CD8-positive, alpha-beta memory T cell (primary cell): ENCODE results near the gene BZW1. TPM values are rescaled to one million over a fixed set of nuclear protein-coding genes. Genes with fewer than 3 reads are reported as not detected.
"Not testable (repeated sequence)": the region's sequence is repeated elsewhere in the genome, so short reads cannot be mapped to it uniquely, and the experiment has no call there.

ENCODE experiments used
- CTCF ChIA-PET: fragments of 350-600 bp; sonication (Branson Sonifier 250); formaldehyde crosslinking; loops from one replicate; lab custom pipeline; 2021; ENCODE audit warnings: antibody characterized with exemption; lab: Charles Lee
- POLR2A ChIA-PET: fragments of 350-600 bp; sonication (Branson Sonifier 250); formaldehyde crosslinking; loops from one replicate; lab custom pipeline; 2021; ENCODE audit warnings: antibody characterized with exemption; lab: Charles Lee
- DNase-seq, 5 donors: peaks; one replicate each; pipeline versions ENCODE4 v3.0.0 to v3.0.0-alpha.2; 2020 to 2022; ENCODE audit warnings: mixed read lengths in 1 of 5
- H3K27ac ChIP-seq: one replicate; pipeline ENCODE4 v1.7.0; 2013; ENCODE audit warnings: low read depth, mild to moderate bottlenecking, low read length, moderate library complexity
- H3K27me3 ChIP-seq: 2 replicates; pipeline ENCODE4 v1.7.0; 2013; ENCODE audit warnings: low read length, mild to moderate bottlenecking; ENCODE audit not compliant: insufficient read depth, poor library complexity, severe bottlenecking
- H3K36me3 ChIP-seq: 2 replicates; pipeline ENCODE4 v1.7.0; 2013; ENCODE audit warnings: mild to moderate bottlenecking, low read length, moderate library complexity; ENCODE audit not compliant: insufficient read depth
- H3K4me1 ChIP-seq: 2 replicates; pipeline ENCODE4 v1.7.0; 2013; ENCODE audit warnings: mild to moderate bottlenecking, low read length, moderate library complexity; ENCODE audit not compliant: insufficient read depth
- H3K4me3 ChIP-seq: 2 replicates; pipeline ENCODE4 v1.7.0; 2013; ENCODE audit warnings: mild to moderate bottlenecking, low read length
- H3K9me3 ChIP-seq: 2 replicates; pipeline ENCODE4 v1.7.0; 2013; ENCODE audit warnings: mild to moderate bottlenecking, low read length
- H3K27ac Mint-ChIP-seq, 8 donors: one replicate each; pipeline ENCODE4 v1.8.0; 2020 to 2021; ENCODE audit warnings: mixed read lengths in 8 of 8, mild to moderate bottlenecking in 6 of 8, inconsistent platforms in 3 of 8, moderate library complexity in 3 of 8
- H3K27me3 Mint-ChIP-seq, 2 donors: one replicate each; pipeline ENCODE4 v1.8.0; 2020 to 2021; ENCODE audit warnings: mixed read lengths in 2 of 2, mild to moderate bottlenecking in 1 of 2, moderate library complexity in 1 of 2
- H3K36me3 Mint-ChIP-seq, 3 donors: one replicate each; pipeline ENCODE4 v1.8.0; 2020 to 2021; ENCODE audit warnings: mixed read lengths in 3 of 3, inconsistent platforms in 1 of 3, mild to moderate bottlenecking in 1 of 3
- H3K4me1 Mint-ChIP-seq, 3 donors: one replicate each; pipeline ENCODE4 v1.8.0; 2020 to 2021; ENCODE audit warnings: mixed read lengths in 3 of 3, inconsistent platforms in 1 of 3, mild to moderate bottlenecking in 1 of 3
- H3K4me3 Mint-ChIP-seq, 7 donors: one replicate each; pipeline ENCODE4 v1.8.0; 2020 to 2021; ENCODE audit warnings: mixed read lengths in 7 of 7, mild to moderate bottlenecking in 6 of 7, moderate library complexity in 4 of 7, inconsistent platforms in 2 of 7
- H3K9me3 Mint-ChIP-seq, 5 donors: one replicate each; pipeline ENCODE4 v1.8.0; 2020 to 2022; ENCODE audit warnings: mixed read lengths in 5 of 5, mild to moderate bottlenecking in 3 of 5, moderate library complexity in 2 of 5, inconsistent platforms in 1 of 5
- polyA plus RNA-seq: library from polyadenylated mRNA; unstranded; fragments of 300-500 nt; fragmentation: Illumina TruSeq; gene quantifications from one replicate; pipeline ENCODE4 v1.2.3, GENCODE V29; 2021
- total RNA-seq, 2 experiments: library from RNA; stranded (reverse); gene quantifications; one replicate each; pipeline ENCODE4 v1.2.3, GENCODE V29; 2021

Gene BZW1
- total and polyA plus RNA-seq, 3 experiments from 2014 or later, result 252 to 533 (median 495) TPM

DNA sequence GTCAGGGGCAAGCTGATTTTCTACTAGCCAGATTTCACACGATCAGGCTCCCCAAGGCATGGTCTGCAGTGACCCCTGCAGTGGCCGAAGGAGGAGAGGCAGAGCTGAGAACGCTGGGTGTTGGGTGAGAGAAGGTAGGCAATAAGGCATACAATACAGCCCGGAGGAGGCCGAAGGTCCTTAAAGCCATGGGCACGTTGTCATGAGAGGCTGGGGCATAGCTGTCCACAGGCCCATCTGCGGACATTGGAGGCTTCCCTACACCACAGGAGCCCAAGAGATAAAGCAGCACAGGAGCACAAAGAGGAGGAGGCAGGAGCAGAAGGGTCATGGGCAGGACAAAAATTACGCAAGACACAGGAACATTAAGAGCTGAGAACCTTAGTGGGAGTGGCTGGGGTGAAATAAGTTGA lies 16.7 kb upstream of the BZW1 start:
- H3K4me3 Mint-ChIP-seq, result no peak overlapping the region
- no peak overlapping the region for H3K27ac ChIP-seq
- no peaks in the 10 kb centered on the region for H3K9me3 ChIP-seq
- H3K27ac Mint-ChIP-seq, result no peak overlapping the region
- H3K36me3 ChIP-seq, result no peaks in the 10 kb centered on the region
- H3K27me3 Mint-ChIP-seq, result peaks cover 2 to 11% of the 10 kb centered on the region in 2 donors
- ChIA-PET CTCF (no interaction called here), POLR2A (no interaction called here)
- H3K36me3 Mint-ChIP-seq, result no peaks in the 10 kb centered on the region
- H3K4me1 Mint-ChIP-seq, result no peaks in the 10 kb centered on the region
- no peak overlapping the region for H3K4me3 ChIP-seq
- H3K9me3 Mint-ChIP-seq, result no peaks in the 10 kb centered on the region
- no peaks in the 10 kb centered on the region for H3K27me3 ChIP-seq
- no peaks in the 10 kb centered on the region for H3K4me1 ChIP-seq
- DNase-seq, result no peak

DNA sequence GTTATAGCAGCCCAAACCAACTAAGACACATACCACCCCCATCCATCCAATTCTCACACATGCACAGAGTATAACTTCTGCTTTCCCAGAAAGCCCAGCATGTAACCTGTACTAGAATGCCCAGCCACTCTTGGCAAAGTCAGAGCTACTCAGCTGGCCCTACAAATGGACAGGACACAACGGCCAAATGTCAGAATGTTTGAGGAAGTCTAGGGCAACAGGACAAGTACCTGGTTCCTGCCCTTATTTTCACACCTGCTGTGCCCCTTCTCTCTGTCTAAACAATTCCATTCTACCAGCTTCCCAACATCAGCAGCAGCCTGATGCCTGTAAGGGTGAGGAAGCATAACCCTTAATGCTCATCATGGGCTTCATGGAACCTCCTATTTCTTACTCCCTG lies 15.1 kb upstream of the BZW1 start:
- Histone ChIP-seq H3K4me1 (no peaks in the 10 kb centered on the region), H3K27ac (no peak overlapping the region), H3K4me3 (no peak overlapping the region), H3K36me3 (no peaks in the 10 kb centered on the region), H3K9me3 (no peaks in the 10 kb centered on the region), H3K27me3 (no peaks in the 10 kb centered on the region)
- ChIA-PET POLR2A (no interaction called here), CTCF (no interaction called here)
- H3K36me3 Mint-ChIP-seq, result peaks cover 0 to 2% (median 1%) of the 10 kb centered on the region in 3 donors
- H3K27ac Mint-ChIP-seq, result peak overlapping the region in 1 of 8 donors; percentile 62
- DNase-seq, result no peak
- no peaks in the 10 kb centered on the region for H3K4me1 Mint-ChIP-seq
- peaks cover 0 to 1% (median 0%) of the 10 kb centered on the region in 5 donors for H3K9me3 Mint-ChIP-seq
- no peak overlapping the region for H3K4me3 Mint-ChIP-seq
- H3K27me3 Mint-ChIP-seq, result peaks cover 2 to 4% of the 10 kb centered on the region in 2 donors

DNA sequence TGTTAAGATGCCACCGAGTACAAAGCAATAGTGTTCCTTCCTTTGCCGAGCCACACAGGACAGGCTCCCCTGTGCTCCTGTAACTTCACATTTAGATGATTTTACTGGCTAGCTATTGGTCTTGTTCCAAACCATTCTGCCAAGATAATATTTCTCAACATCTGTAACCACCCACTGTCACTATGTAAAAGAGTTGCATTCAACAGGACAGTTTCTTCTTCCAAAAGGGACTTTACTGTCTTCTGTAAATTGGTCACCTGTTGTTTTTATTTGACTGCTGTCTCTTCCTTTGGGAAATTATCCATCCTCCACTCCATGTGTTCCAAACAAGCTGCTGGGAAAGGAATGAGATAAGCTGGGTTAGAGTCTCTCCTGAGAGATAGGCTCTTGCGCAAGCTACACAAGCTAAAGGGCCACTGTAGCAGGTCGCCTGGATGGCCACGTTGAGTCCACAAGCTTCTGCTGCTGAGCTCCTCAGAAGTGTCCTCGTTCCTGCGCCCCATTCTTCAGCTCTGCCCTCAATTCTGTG lies 14.4 kb upstream of the BZW1 start:
- no peaks in the 10 kb centered on the region for H3K27me3 ChIP-seq
- H3K36me3 ChIP-seq, result no peaks in the 10 kb centered on the region
- no peaks in the 10 kb centered on the region for H3K4me1 ChIP-seq
- ChIA-PET CTCF (no interaction called here), POLR2A (no interaction called here)
- Mint-ChIP-seq H3K27me3 (peaks cover 3 to 4% of the 10 kb centered on the region in 2 donors), H3K9me3 (peaks cover 0 to 2% (median 0%) of the 10 kb centered on the region in 5 donors), H3K4me1 (no peaks in the 10 kb centered on the region), H3K36me3 (peaks cover 0 to 5% (median 2%) of the 10 kb centered on the region in 3 donors), H3K27ac (no peak overlapping the region), H3K4me3 (no peak overlapping the region)
- DNase-seq, result no peak
- H3K4me3 ChIP-seq, result no peak overlapping the region
- H3K9me3 ChIP-seq, result no peaks in the 10 kb centered on the region
- H3K27ac ChIP-seq, result no peak overlapping the region

DNA sequence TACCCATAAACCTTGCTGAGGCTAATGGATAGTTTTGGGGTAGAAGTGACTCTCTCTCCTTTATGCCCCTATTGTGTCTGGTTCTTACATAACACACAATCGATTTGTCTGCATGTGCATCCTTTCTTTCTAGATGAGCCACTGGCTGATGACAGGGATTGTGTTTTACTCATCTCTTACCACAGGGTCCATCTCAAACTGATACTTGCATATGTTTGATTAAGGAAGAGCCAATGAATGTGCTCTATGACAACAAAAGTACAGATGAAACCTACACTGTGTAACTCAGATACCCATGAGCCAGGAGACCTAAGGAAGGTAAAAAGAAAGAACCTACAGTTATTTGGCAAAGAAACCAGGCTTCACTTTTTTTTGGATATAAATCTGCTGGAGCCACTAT lies 13.2 kb upstream of the BZW1 start:
- H3K27ac ChIP-seq, result no peak overlapping the region
- peaks cover 0 to 2% (median 0%) of the 10 kb centered on the region in 5 donors for H3K9me3 Mint-ChIP-seq
- peaks cover 0 to 5% (median 2%) of the 10 kb centered on the region in 3 donors for H3K36me3 Mint-ChIP-seq
- CTCF ChIA-PET, result no interaction called here
- H3K27me3 ChIP-seq, result no peaks in the 10 kb centered on the region
- H3K36me3 ChIP-seq, result no peaks in the 10 kb centered on the region
- no peak overlapping the region for H3K4me3 ChIP-seq
- H3K9me3 ChIP-seq, result no peaks in the 10 kb centered on the region
- POLR2A ChIA-PET, result no interaction called here
- H3K4me3 Mint-ChIP-seq, result no peak overlapping the region
- H3K27me3 Mint-ChIP-seq, result peaks cover 0 to 3% of the 10 kb centered on the region in 2 donors
- no peaks in the 10 kb centered on the region for H3K4me1 Mint-ChIP-seq
- no peak overlapping the region for H3K27ac Mint-ChIP-seq
- no peaks in the 10 kb centered on the region for H3K4me1 ChIP-seq
- no peak for DNase-seq

DNA sequence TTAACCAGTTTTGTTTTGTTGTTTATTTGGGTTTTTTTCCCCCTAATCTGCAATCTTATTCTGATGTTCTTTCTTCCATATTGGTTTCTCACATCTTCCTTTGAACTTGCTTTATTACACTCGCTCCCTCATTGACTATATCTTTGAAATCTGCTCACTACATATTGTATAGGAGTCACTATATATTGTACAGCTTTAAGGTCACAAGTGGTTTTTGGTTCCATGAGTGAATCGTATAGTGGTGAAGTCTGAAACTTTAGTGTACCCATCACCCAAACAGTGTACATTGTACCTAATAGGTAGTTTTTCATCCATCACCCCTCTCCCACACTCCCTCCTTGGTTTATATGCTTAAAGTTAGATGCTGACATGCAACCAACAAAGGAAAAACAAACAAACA lies 11.3 kb upstream of the BZW1 start:
- ChIA-PET POLR2A (no interaction called here), CTCF (no interaction called here)
- Mint-ChIP-seq H3K4me3 (no peak overlapping the region), H3K27ac (no peak overlapping the region), H3K36me3 (peaks cover 0 to 5% (median 2%) of the 10 kb centered on the region in 3 donors), H3K9me3 (peaks cover 0 to 2% (median 0%) of the 10 kb centered on the region in 5 donors), H3K27me3 (peaks cover 0 to 3% of the 10 kb centered on the region in 2 donors), H3K4me1 (no peaks in the 10 kb centered on the region)
- H3K4me3 ChIP-seq, result no peak overlapping the region
- H3K9me3 ChIP-seq, result no peaks in the 10 kb centered on the region
- no peak for DNase-seq
- no peaks in the 10 kb centered on the region for H3K27me3 ChIP-seq
- H3K36me3 ChIP-seq, result no peaks in the 10 kb centered on the region
- no peak overlapping the region for H3K27ac ChIP-seq
- H3K4me1 ChIP-seq, result no peaks in the 10 kb centered on the region

DNA sequence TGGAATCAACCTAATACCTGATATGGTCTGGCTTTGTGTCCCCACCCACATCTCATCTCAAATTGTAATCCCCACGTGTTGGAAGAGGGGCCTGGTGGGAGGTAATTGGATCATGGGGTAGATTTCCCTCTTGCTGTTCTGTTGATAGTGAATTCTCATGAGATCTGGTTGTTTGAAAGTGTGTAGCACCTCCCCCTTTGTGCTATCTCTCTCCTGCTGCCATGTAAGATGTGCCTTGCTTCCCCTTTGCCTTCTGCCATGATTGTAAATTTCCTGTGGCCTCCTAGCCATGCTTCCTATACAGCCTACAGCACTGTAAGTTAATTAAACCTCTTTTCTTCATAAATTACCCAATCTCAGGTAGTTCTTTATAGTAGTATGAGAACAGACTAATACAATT lies 10.3 kb upstream of the BZW1 start:
- H3K27ac Mint-ChIP-seq, H3K27me3 ChIP-seq, H3K27ac ChIP-seq, H3K4me1 ChIP-seq, H3K9me3 Mint-ChIP-seq, H3K27me3 Mint-ChIP-seq, CTCF ChIA-PET, POLR2A ChIA-PET, H3K36me3 Mint-ChIP-seq, DNase-seq, H3K36me3 ChIP-seq, H3K4me3 Mint-ChIP-seq, H3K9me3 ChIP-seq, H3K4me3 ChIP-seq, H3K4me1 Mint-ChIP-seq: not testable (repeated sequence)

DNA sequence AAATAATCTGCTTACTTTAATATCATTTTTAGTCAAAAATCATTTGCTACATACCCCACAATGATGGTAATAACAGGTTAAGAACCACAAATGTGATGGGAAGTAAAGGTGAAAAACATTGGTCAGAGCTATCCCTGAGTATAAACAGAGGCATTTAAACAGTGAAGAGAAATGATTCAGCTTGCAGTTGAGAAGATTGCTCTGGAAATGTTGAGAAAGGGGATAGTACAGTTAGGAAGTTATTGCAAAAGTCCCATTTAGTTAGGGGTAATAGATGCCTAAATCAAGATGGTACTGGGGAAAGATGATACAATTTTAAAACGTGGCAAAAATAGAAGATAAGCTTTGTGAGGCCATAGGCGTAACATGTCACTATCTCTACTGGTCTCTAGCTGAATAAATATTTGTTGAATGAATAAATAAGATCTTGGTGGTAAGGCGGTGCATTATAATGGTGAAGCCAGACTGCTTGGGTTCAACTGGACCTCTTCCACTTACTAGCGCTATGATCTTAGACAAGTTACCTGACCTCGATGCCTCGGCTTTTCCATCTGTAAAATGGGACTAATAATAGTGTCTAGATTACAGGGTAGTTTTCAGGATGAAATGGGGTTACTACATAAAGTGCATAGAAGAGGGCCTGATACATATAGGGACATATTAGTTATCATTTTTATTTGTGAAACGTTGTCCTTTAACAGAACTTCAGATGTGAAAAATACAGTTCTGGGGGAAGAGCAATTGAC lies 2.0 kb upstream of the BZW1 start:
- Histone ChIP-seq H3K36me3 (peaks cover 10% of the 10 kb centered on the region), H3K27ac (no peak overlapping the region), H3K4me3 (no peak overlapping the region), H3K9me3 (no peaks in the 10 kb centered on the region), H3K27me3 (no peaks in the 10 kb centered on the region), H3K4me1 (peaks cover 27% of the 10 kb centered on the region)
- no peak for DNase-seq
- ChIA-PET CTCF (no interaction called here), POLR2A (interaction anchor here (0.5 to 1.3 kb wide), 3 partner anchors 96 to 444 kb away, joined by 3 to 4 read pairs (median 4); no protein-coding TSS in a partner anchor)
- Mint-ChIP-seq H3K27ac (peak overlapping the region in 7 of 8 donors; percentile 25 to 98 (median 98)), H3K9me3 (no peaks in the 10 kb centered on the region), H3K4me1 (peaks cover 36 to 43% (median 43%) of the 10 kb centered on the region in 3 donors), H3K4me3 (peak overlapping the region in 4 of 7 donors; percentile 96 to 100 (median 98)), H3K27me3 (peaks cover 0 to 6% of the 10 kb centered on the region in 2 donors), H3K36me3 (peaks cover 0 to 26% (median 3%) of the 10 kb centered on the region in 3 donors)
